Tibial artery (tissue), 4 donors: ENCODE data around the gene PRR33.

Experiments used
- DNase-seq, 2 donors: peaks; one replicate each; pipeline ENCODE4 v3.0.0-alpha.2; 2019
- H3K27ac ChIP-seq, 2 donors: fragments of 200-600 bp; sonication (generic) in 1 of 2; 1 replicate in 1 of 2; 2 replicates in 1 of 2; pipeline ENCODE4 v1.5.1; 2018 to 2019; ENCODE audit warnings: mild to moderate bottlenecking in 1 of 2
- H3K27me3 ChIP-seq, 2 donors: fragments of 200-600 bp; sonication (generic) in 1 of 2; one replicate each; pipeline versions ENCODE4 v1.5.1 to v1.6.0; 2016 to 2019
- H3K36me3 ChIP-seq, 3 donors: fragments of 200-600 bp; sonication (generic) in 2 of 3; one replicate each; pipeline ENCODE4 v1.5.1; 2016 to 2019; ENCODE audit warnings: mild to moderate bottlenecking in 2 of 3
- H3K4me1 ChIP-seq, 4 donors: fragments of 200-600 bp; sonication (generic) in 2 of 4; 1 replicate in 3 of 4; 2 replicates in 1 of 4; pipeline ENCODE4 v1.5.1; 2016 to 2019
- H3K4me3 ChIP-seq, 2 donors: fragments of 200-600 bp; sonication (generic) in 1 of 2; 1 replicate in 1 of 2; 2 replicates in 1 of 2; pipeline ENCODE4 v1.5.1; 2018 to 2019; ENCODE audit warnings: mild to moderate bottlenecking in 2 of 2
- H3K9me3 ChIP-seq, 3 donors: fragments of 200-600 bp; sonication (generic) in 1 of 3; one replicate each; pipeline ENCODE4 v1.5.1; 2016 to 2019
- CTCF ChIP-seq, 2 experiments: fragments of 200-600 bp in 1 of 2; fragments of 450-650 bp in 1 of 2; IDR thresholded peaks; one replicate each; pipeline ENCODE4 v1.5.1; 2017 to 2019; ENCODE audit warnings: antibody characterized with exemption in 2 of 2, mild to moderate bottlenecking in 1 of 2, moderate library complexity in 1 of 2
- intact Hi-C: fragments of 100-400 bp; cut with DNase I; formaldehyde crosslinking; loops from one replicate; pipeline ENCODE4 v1.15.0; 2023; ENCODE audit warnings: low total_unique reads

PRR33 gene

DNA sequence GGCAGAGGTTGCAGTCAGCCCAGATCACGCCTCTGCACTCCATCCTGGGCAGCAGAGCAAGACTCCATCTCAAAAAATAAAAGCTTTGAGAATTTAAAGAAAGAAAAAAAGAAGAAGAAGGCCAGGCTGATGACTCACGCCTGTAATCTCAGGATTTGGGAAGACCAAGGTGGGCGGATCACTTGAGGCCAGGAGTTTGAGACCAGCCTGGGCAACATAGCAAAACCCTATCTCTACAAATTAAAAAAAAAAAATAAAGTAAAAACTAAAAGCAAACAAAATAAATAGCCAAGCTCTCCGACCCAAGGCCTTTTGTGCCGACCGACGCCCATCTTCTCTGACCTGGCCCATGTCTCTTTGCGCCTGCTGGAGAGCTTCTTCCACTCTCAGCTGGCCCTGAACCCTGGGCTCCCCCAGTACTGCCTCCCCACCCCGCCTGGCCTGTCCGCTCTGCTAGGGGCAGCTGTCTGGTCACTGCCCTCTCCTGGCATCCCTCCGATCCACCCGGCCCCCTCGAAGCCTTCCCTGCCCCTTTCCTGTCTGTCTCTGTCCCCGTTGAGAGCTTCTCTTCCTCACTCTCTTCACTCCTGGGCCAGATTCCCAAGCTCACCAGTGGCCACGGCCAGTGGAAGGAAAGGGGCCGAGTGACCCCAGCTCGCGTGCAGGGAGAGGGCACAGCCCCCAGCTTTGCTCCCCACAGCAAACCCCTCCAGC lies 43.6 kb downstream of the PRR33 start:
- no peak for TF ChIP-seq CTCF (IDR thresholded peaks at IDR 0.05)
- no peaks in the 10 kb centered on the region for H3K36me3 ChIP-seq
- intact Hi-C loops: no loop called here
- no peaks in the 10 kb centered on the region for H3K27me3 ChIP-seq
- H3K27ac ChIP-seq: no peak overlapping the region
- H3K4me1 ChIP-seq: no peaks in the 10 kb centered on the region
- H3K4me3 ChIP-seq: no peak overlapping the region
- no peaks in the 10 kb centered on the region for H3K9me3 ChIP-seq
- DNase-seq: no peak

- Histone ChIP-seq H3K9me3 (no peaks in the 10 kb centered on the region), H3K27me3 (no peaks in the 10 kb centered on the region), H3K4me3 (no peak overlapping the region), H3K4me1 (no peaks in the 10 kb centered on the region), H3K27ac (no peak overlapping the region), H3K36me3 (no peaks in the 10 kb centered on the region)
- no peak for TF ChIP-seq CTCF (IDR thresholded peaks at IDR 0.05)
- intact Hi-C loops: no loop called here
- no peak for DNase-seq
These were observed 44.5 kb downstream of the PRR33 start for GRCh38 chr11:1847006-1847735.

DNA sequence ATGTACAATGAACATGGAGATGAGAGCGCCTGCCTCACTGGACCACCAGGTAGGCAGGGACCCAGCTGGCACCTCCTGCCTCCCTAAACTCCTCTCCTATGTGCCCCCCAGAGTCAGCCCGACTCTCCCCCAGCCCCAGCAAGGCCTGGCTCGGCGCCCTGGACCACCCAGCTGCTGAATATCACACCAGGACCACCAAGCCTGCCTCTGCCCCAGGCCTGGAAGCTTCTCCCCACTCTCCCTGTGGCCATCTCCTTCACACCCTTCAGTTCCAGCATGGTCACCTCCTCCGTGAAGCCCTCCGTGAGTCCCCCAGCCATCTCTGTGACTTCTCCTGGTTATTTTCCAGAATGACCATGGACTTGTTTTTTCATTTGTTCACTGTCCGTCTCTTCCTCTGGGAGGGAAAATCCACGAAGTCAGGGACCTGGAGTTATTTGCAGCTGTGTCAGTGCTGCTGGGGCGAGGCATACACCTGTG lies 45.2 kb downstream of the PRR33 start:
- no peak overlapping the region for H3K27ac ChIP-seq
- TF ChIP-seq CTCF (IDR thresholded peaks at IDR 0.05): no peak
- DNase-seq: no peak
- intact Hi-C loops: no loop called here
- H3K9me3 ChIP-seq: no peaks in the 10 kb centered on the region
- no peaks in the 10 kb centered on the region for H3K4me1 ChIP-seq
- H3K4me3 ChIP-seq: no peak overlapping the region
- H3K36me3 ChIP-seq: no peaks in the 10 kb centered on the region
- H3K27me3 ChIP-seq: no peaks in the 10 kb centered on the region

DNA sequence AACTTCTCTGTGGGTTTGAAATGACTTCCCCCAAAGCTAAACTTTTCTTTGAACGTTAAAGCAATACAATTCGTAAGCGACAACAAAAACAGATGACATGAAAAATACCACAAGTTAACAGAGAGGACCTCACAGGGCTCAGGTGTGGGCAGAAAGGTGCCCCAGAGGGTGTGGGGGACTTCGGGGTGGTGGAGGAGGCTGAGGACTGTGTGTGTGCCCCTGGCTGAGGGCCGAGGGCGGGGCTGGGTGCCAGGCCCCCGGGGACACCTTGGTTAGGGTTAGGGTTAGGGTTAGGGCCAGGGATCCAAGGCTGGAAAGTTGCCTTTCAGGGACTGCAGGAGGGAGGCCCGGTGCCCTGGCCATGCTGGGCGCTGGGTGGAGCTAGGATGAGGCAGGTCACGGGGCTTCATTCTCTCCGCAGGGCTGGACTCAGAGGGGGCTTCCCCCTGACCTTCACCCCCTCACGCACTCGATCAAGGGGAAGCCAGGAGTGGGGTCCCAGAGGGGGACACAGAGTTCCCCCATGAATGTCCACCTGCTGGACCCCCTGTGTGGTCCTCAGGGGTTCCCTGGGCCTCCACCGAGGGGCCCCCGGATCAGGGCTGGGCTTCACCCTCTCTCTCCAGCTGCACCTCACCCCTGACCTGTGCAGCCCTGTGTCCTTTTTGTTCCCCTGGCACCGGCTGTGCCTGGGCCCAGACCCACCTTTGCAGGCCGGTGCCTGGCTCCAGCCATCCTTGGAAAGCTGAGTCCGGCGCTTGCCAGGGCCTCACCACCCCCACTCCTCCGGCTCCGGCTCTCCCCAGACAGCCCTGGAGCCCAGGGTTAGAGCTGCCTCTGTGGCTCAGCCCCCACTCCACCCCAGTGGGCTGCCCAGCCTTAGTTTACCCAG lies 45.9 kb downstream of the PRR33 start:
- H3K4me1 ChIP-seq: no peaks in the 10 kb centered on the region
- no peak for TF ChIP-seq CTCF (IDR thresholded peaks at IDR 0.05)
- H3K27ac ChIP-seq: no peak overlapping the region
- no peak overlapping the region for H3K4me3 ChIP-seq
- no peaks in the 10 kb centered on the region for H3K9me3 ChIP-seq
- H3K27me3 ChIP-seq: no peaks in the 10 kb centered on the region
- no peak for DNase-seq
- intact Hi-C loops: no loop called here
- no peaks in the 10 kb centered on the region for H3K36me3 ChIP-seq

DNA sequence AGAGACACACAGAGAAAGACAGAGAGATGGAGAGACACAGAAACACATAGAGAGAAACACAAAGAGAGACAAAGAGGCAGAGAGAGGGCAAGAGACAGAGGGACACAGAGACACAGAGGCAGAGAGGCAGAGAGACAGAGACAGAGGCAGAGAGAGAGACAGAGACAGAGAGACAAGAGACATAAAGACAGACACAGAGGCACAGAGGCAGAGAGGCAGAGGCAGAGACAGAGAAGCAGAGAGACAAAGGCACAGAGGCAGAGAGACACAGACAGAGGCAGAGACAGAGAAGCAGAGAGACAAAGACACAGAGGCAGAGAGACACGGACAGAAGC lies 46.6 kb downstream of the PRR33 start:
- Histone ChIP-seq H3K36me3 (no peaks in the 10 kb centered on the region), H3K27ac (no peak overlapping the region), H3K9me3 (no peaks in the 10 kb centered on the region), H3K27me3 (no peaks in the 10 kb centered on the region), H3K4me3 (no peak overlapping the region), H3K4me1 (no peaks in the 10 kb centered on the region)
- intact Hi-C loops: no loop called here
- no peak for DNase-seq
- TF ChIP-seq CTCF (IDR thresholded peaks at IDR 0.05): no peak
